IPS-18a (cell line): ENCODE results near the gene GPATCH2L.

Source experiments
- H3K27ac ChIP-seq: one replicate; pipeline ENCODE4 v1.5.1; 2013; ENCODE audit warnings: low read length
- H3K27me3 ChIP-seq: one replicate; pipeline ENCODE4 v1.6.1; 2013; ENCODE audit warnings: mild to moderate bottlenecking, low read length; ENCODE audit not compliant: control insufficient read depth, insufficient read depth
- H3K36me3 ChIP-seq: one replicate; pipeline ENCODE4 v1.6.1; 2013; ENCODE audit warnings: low read depth, low read length; ENCODE audit not compliant: control insufficient read depth
- H3K4me1 ChIP-seq: one replicate; pipeline ENCODE4 v1.6.1; 2013; ENCODE audit warnings: low read depth, low read length; ENCODE audit not compliant: control insufficient read depth
- H3K4me3 ChIP-seq: one replicate; pipeline ENCODE4 v1.5.1; 2013; ENCODE audit warnings: low read length
- H3K9ac ChIP-seq: one replicate; pipeline ENCODE4 v1.6.1; 2013; ENCODE audit warnings: mild to moderate bottlenecking, low read length, moderate library complexity
- H3K9me3 ChIP-seq: one replicate; pipeline ENCODE4 v1.6.1; 2013; ENCODE audit warnings: low read depth, low read length; ENCODE audit not compliant: control insufficient read depth

The GPATCH2L gene

GRCh38 chr14:76123426-76124225 is 28.1 kb upstream of the GPATCH2L start:
- no peaks in the 10 kb centered on the region for H3K27me3 ChIP-seq
- H3K9me3 ChIP-seq = no peaks in the 10 kb centered on the region
- H3K36me3 ChIP-seq = no peaks in the 10 kb centered on the region
- no peak overlapping the region for H3K27ac ChIP-seq
- H3K9ac ChIP-seq = no peak overlapping the region
- no peak overlapping the region for H3K4me3 ChIP-seq
- H3K4me1 ChIP-seq = peaks cover 8% of the 10 kb centered on the region

GRCh38 chr14:76125511-76125910 is 26.2 kb upstream of the GPATCH2L start:
- H3K27ac ChIP-seq = no peak overlapping the region
- no peak overlapping the region for H3K9ac ChIP-seq
- no peaks in the 10 kb centered on the region for H3K36me3 ChIP-seq
- no peaks in the 10 kb centered on the region for H3K9me3 ChIP-seq
- no peak overlapping the region for H3K4me3 ChIP-seq
- peaks cover 8% of the 10 kb centered on the region for H3K4me1 ChIP-seq
- peaks cover 8% of the 10 kb centered on the region for H3K27me3 ChIP-seq

- Histone ChIP-seq H3K9me3 (no peaks in the 10 kb centered on the region), H3K9ac (no peak overlapping the region), H3K27me3 (peaks cover 13% of the 10 kb centered on the region), H3K36me3 (no peaks in the 10 kb centered on the region), H3K27ac (no peak overlapping the region), H3K4me3 (no peak overlapping the region), H3K4me1 (peaks cover 8% of the 10 kb centered on the region)
Measured at GRCh38 chr14:76126076-76126475, 25.6 kb upstream of the GPATCH2L start.

GRCh38 chr14:76129851-76130576 is 21.7 kb upstream of the GPATCH2L start:
- no peak overlapping the region for H3K27ac ChIP-seq
- peaks cover 49% of the 10 kb centered on the region for H3K27me3 ChIP-seq
- no peak overlapping the region for H3K4me3 ChIP-seq
- H3K36me3 ChIP-seq = no peaks in the 10 kb centered on the region
- no peaks in the 10 kb centered on the region for H3K4me1 ChIP-seq
- H3K9ac ChIP-seq = no peak overlapping the region
- H3K9me3 ChIP-seq = no peaks in the 10 kb centered on the region

- no peaks in the 10 kb centered on the region for H3K36me3 ChIP-seq
- H3K4me3 ChIP-seq = no peak overlapping the region
- peaks cover 62% of the 10 kb centered on the region for H3K27me3 ChIP-seq
- H3K9me3 ChIP-seq = no peaks in the 10 kb centered on the region
- H3K27ac ChIP-seq = no peak overlapping the region
- no peak overlapping the region for H3K9ac ChIP-seq
- H3K4me1 ChIP-seq = no peaks in the 10 kb centered on the region
Measured at GRCh38 chr14:76131071-76131965, 20.4 kb upstream of the GPATCH2L start.

- Histone ChIP-seq H3K36me3 (no peaks in the 10 kb centered on the region), H3K9ac (no peak overlapping the region), H3K9me3 (no peaks in the 10 kb centered on the region), H3K4me3 (no peak overlapping the region), H3K4me1 (peaks cover 3% of the 10 kb centered on the region), H3K27ac (no peak overlapping the region), H3K27me3 (peaks cover 80% of the 10 kb centered on the region)
Measured at GRCh38 chr14:76133103-76133502, 18.6 kb upstream of the GPATCH2L start.

- no peak overlapping the region for H3K9ac ChIP-seq
- H3K27me3 ChIP-seq = peaks cover 91% of the 10 kb centered on the region
- H3K4me1 ChIP-seq = peaks cover 3% of the 10 kb centered on the region
- no peaks in the 10 kb centered on the region for H3K9me3 ChIP-seq
- H3K4me3 ChIP-seq = no peak overlapping the region
- no peaks in the 10 kb centered on the region for H3K36me3 ChIP-seq
- no peak overlapping the region for H3K27ac ChIP-seq
Measured at GRCh38 chr14:76134231-76134630, 17.5 kb upstream of the GPATCH2L start.

- Histone ChIP-seq H3K4me3 (no peak overlapping the region), H3K9ac (no peak overlapping the region), H3K36me3 (no peaks in the 10 kb centered on the region), H3K4me1 (peaks cover 3% of the 10 kb centered on the region), H3K9me3 (no peaks in the 10 kb centered on the region), H3K27ac (no peak overlapping the region), H3K27me3 (peaks cover 97% of the 10 kb centered on the region)
Measured at GRCh38 chr14:76135722-76136121, 16.0 kb upstream of the GPATCH2L start.

- no peak overlapping the region for H3K9ac ChIP-seq
- H3K36me3 ChIP-seq = no peaks in the 10 kb centered on the region
- no peak overlapping the region for H3K27ac ChIP-seq
- H3K4me3 ChIP-seq = no peak overlapping the region
- H3K27me3 ChIP-seq = peaks cover 92% of the 10 kb centered on the region
- no peaks in the 10 kb centered on the region for H3K9me3 ChIP-seq
- H3K4me1 ChIP-seq = peaks cover 3% of the 10 kb centered on the region
Measured at GRCh38 chr14:76136476-76137110, 15.1 kb upstream of the GPATCH2L start.

- Histone ChIP-seq H3K9me3 (no peaks in the 10 kb centered on the region), H3K4me3 (peak overlapping the region; percentile 68), H3K9ac (peak overlapping the region; percentile 50), H3K36me3 (no peaks in the 10 kb centered on the region), H3K27me3 (peaks cover 75% of the 10 kb centered on the region), H3K4me1 (peaks cover 3% of the 10 kb centered on the region), H3K27ac (no peak overlapping the region)
Measured at GRCh38 chr14:76138119-76138757, 13.5 kb upstream of the GPATCH2L start.
